Activated naive CD4-positive, alpha-beta T cell treated with anti-CD3 and anti-CD28 coated beads, Interleukin-2, amount 50 U/mL, for 16 hours (primary cell): ENCODE data around the gene UROD.

Source experiments
- DNase-seq: peaks from one replicate; pipeline ENCODE4 v3.0.0-alpha.2; 2020

The UROD gene

DNA sequence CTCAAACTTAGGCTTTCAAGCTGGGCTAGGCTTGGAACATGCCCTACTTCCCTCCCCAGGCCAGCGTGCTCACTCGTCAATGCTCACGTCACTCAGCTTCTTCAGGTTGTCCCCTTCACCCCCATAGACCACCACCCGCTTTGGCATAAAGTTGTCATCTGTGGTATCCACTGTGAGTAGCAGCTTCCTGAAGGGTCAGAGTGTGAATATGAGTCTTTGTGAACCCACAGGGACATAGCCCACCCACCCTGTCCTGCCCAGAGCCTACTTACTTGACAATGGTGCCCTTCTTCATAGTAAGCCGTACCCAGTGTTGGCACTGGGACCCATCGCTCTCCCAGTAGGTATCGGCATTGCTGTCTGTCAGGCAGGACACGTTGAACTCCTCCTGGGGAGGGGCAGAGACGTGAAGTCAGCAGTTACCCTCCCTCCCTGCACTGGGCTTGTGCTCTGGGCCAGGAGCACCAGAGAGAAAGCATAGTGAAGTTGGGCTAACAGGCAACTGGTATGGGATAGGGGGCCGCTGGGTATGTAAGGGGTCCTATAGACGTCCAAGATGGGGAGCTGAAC is 2.7 kb upstream of the UROD start:
- no peak for DNase-seq

DNA sequence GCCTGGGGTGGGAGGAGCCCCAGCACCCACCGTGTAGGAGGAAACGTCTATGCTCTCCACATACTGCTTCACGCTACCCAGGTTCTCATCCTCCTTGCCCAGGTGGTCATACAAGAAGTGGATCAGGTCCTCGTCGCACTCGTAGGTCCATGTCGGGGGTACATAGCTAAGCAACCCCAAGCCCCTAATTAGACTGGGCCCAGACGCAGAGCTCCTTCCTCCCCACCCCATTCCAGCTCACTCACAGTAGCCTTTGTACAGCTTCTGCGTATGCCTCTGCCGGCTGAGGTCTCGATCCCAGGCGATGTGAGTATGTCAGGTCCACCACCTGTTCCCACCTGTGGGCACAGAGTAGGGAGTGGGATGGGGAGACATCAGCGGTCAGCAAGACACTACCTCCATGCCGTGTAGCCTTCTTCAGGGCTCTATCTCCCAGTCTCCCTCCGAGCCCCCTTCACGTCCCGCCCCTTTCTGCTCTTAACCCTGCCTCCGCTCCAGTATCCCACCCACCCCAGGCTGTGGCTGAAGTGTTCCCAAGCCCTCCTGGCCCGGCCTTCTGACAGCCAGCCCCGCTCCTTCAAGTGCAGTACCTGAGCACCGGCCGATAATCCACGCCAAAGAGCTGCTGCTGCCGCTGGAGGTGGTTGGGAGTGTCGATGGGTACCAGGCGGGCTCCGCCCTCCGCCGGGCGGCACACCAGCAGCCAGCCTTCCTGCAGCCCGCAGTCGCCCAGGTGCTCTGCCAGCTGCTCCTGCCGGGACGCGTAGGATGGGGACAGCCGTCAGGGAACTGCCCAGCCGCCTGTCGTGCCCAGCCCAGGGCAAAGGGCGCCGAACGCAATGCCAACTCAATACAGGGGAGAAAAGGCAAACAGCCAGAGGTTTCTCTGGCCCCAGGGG is 1.8 kb upstream of the UROD start:
- peak; percentile 44 for DNase-seq

DNA sequence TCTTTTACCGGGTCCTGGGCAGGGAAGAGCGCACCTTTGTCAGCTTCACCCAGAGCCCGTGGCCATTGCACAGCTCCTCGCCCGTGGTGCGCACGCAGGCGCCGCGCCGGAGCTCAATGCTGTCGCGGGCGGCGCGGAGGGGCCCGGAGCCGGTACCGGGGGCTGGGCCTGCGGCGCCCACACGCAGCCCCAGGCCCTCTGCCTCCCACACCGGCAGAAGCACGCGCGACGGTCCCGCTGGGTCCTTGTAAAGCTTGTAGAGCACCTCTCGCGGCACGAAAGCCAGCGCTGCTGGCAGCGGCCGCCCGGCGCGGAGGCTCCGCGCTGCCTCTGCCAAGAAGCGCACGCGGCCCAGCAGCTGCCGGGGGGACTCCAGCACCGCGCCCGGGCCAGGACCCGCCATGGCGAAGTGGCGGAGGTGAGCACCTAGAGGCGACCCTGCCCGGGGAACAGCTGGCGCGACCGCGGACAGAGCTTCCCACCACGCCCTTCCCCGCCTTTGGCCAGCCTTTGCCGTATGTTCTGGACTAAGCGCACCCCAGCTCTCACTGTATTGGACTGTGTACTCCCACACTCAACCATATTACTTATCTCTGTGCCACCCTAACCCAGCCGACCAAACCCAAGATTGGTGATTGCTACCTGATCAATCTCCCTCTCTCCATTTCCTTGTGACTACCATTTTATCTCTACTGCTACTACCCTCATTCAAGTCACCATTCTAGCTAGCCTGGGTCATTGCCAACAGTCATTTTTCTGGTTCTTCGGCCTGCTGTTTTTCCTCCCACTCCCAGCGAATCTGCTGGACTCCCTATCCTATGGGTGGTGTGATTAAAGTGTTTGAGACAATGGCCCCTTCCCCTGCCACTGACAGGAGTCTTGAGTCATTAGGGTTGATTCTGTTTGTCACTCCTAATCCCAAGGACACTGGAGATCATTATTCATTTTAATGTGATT is 921 bp upstream of the UROD start, which contains the start of gene HECTD3:
TSS of gene HECTD3 (minus strand) at position 470 of the 957 bp plus-strand sequence. CDS start at position 403, 67 bp downstream.
- DNase-seq: peak; percentile 69

DNA sequence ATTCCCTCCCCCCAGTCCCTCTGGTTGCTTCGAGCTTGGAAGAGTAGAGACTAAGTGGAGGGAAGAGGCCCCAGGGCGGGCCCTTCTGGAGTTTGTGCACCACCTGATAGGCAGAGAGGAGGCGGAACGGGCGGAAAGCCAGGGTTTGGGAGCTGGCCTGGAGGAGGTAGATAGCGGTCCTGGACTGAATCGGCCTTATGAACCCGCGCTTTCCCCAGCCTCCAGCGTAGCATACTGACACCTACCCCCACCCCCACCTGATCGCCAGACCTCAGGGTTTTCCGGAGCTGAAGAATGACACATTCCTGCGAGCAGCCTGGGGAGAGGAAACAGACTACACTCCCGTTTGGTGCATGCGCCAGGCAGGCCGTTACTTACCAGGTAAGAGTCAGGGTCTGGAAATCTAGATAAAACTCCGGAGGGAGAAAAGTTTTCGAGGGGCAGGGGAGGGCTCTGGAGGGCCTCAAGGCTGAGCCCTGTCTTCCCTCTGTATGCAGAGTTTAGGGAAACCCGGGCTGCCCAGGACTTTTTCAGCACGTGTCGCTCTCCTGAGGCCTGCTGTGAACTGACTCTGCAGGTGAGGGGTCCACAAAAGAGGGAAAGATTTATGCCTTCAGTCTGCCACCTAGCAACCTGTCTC is 705 bp downstream of the UROD start:
- DNase-seq: peak; percentile 43

DNA sequence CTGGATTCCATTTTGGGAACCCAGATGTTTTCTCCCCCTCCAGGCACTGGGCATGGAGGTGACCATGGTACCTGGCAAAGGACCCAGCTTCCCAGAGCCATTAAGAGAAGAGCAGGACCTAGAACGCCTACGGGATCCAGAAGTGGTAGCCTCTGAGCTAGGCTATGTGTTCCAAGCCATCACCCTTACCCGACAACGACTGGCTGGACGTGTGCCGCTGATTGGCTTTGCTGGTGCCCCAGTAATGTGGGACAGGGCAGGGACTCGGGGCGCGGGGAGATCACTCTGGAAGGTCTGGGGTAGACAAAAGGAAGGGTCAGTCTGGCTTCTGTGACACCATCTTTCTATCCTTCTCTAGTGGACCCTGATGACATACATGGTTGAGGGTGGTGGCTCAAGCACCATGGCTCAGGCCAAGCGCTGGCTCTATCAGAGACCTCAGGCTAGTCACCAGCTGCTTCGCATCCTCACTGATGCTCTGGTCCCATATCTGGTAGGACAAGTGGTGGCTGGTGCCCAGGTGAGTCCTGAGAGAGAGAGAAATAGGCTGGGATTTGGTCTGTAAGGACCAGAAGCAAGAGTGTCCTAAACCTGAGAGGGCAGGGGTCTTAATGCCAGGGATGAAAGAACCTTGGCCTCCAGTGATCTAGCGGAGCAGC is 1.6 kb downstream of the UROD start:
- no peak for DNase-seq

DNA sequence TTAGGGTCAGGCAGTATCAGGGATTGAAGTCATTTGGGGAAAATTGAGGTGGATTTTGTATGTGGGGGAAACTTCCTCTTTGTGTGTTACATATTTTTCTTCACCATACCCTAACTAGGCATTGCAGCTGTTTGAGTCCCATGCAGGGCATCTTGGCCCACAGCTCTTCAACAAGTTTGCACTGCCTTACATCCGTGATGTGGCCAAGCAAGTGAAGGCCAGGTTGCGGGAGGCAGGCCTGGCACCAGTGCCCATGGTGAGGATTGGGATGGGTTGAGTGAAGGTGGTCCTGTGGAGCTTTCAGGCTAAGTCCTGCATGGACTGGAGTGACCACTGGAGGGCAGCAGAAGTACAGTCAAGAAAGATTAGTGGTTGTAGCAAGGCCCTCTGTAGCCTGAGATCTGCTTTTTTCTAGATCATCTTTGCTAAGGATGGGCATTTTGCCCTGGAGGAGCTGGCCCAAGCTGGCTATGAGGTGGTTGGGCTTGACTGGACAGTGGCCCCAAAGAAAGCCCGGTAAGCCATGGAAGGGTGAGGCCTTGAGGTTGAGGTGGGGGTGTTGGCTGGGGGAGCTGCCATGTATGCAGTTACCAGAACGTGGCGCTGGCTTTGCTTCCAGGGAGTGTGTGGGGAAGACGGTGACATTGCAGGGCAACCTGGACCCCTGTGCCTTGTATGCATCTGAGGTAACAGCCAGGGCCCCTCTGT is 2.4 kb downstream of the UROD start:
- DNase-seq: peak; percentile 81

DNA sequence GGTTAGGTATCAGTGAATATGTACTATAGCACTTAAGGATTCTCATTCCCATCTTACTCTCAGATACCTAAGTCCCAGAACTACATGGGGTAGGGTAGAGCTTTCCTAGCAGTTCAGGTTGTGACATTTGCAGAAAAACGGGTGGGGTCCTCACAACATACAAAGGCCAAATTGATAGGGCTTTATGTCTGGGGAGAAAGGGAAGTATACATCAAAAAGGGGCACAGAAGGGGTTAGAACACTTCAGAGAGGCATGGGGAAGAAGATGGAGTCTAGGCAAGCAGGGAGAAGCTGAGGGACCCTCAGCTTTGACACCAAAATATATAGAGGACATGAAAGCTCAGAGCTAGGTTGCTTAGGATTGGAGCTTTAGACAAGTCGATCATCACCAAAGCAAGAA is 3.6 kb downstream of the UROD start:
- no peak for DNase-seq

DNA sequence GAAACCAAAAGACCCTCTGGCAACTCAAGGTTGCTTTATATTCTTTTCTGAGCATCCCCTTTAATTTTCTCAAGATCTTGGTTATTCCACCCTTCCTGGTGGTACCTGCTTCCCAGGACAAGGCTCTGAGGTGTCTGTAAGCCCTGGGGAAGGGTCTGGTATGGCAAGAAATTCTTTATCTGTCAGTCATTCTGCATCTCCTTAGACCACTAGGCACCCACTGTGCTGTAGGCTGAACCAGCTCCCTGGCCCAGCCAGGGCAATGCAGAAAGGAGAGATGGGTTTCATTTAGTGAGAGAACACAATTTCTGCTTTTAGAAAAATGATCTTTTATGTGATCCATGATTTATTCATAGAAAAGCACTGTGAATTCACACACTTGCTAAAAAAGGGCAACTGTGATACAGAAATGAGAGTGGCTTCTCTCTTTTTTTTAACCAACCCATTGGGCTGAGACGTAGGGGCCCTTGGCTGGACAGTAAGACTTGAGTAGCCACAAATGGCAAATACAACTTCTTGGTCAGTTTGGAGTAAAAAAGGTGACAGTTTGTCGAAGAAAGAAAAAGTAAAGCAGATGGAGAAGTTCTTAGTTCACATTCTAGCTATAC is 4.1 kb downstream of the UROD start:
- DNase-seq: no peak

DNA sequence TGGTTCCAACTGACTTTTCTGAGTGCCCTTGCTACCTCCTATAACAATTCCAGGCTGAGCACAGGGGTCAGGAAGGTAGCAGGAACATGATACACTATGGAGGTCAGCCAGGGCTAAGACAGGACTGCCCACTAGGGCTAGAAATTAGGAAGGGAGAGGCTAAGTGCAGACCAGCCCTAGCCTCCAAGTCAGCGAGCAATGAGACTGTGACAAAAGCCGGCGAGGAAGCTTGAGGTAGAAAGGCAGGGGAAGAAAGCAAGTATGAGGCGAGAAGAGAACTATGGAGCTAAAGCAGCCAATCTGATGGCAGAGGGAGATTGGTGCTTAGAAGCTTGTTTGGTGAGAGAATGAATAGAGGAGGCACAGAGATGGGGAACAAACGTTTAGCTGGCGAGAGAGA is 4.7 kb downstream of the UROD start:
- no peak for DNase-seq

DNA sequence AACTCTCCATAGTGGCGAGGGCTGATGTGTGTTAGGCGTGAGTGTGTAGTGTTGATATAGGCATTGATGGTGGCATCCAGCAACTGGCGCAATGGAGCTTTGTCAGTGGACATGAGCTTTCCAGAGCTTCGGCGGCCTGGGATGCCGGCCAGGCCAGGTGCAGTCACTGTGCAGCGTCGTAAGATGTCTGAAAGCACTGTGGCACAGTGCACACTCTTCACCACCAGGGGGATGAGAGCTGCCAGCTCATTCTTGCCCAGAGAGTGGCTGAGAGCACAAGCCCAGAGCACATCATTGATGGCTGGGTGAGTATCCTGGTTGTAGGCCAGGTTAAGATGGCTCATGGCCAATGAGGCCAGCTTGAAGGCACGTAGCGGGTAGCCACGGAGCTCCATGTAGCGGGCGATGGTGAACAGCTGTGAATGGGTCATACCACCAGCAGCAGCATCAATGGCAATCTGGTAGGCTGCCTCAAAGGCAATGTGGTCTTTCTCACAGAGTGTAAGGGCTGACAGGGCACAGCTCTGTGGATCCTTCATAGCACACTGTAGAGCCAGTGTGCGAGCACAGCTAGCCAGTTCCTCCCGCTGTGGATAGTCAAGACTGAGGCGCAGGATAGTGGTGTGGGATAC is 6.7 kb downstream of the UROD start:
- peak; percentile 74 for DNase-seq

DNA sequence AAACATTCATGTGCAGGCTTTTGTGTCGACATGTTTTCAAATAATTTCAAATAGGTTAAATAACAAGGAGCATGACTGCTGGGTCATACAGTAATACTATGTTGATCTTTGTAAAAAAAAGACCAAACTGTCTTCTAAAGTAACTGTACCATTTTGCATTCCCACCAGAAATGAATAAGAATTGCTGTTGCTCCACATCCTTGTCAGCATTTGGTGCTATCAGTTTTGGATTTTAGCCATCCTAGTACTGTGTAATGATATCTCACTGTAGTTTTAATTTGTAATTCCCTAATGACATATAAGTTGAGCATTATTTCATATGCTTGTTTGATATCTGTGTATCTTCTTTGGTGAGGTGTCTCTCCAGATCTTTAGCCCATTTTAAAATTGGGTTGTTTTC is 11.6 kb downstream of the UROD start:
- DNase-seq: no peak

DNA sequence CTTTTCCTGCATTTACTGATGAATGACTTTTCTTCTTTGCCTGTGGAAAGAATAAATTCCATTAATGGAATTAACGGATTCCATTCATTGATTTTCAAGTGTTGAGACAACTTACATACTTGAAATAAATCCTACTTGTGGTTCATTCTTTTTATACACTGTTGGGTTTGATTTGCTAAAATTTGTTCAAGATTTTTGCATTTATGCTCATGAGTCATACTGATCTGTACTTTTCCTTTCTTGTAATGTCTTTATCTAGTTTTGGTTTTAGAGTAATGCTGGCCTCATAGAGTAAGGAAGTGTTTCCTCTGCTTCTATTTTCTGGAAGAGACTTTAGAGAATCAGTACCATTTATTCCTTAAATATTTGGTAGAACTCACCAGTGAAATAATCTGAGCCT is 14.4 kb downstream of the UROD start:
- no peak for DNase-seq

DNA sequence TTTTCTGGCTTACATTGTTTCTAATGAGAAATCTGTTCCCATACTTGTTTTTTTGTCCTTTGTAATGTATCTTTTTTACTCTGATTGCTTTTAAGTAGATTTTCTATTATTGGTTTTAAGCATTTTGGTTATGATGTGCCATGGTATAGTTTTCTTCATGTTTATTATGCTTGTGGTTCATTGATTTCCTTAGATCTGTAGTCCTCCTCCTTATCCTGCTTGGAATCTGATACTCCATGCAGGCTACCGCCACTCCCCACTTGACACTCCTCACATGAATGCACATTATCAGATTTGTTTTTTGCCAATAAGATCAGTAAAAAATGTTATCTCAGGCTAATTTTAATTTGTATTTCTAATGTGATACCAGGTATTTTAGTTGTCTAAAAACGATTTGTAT is 20.8 kb downstream of the UROD start:
- DNase-seq: no peak

DNA sequence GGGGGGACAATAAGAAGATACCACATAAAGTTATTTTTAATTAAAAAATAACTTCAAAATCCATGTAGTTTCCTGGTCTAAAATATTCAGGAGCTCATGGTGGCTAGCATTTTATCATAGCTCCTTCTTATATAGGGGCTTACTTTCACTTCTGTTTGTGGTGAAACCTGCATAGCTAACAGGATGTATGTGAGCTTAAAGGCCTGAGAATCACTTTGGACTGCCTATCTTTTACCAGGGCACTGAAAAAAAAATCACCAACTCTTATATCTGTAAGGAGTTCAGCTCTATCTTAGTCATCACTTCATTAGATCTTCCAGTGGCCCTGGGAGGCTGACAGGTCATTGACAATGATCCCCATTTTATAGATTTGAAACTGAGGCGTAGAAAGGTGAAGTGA is 21.3 kb downstream of the UROD start:
- no peak for DNase-seq

DNA sequence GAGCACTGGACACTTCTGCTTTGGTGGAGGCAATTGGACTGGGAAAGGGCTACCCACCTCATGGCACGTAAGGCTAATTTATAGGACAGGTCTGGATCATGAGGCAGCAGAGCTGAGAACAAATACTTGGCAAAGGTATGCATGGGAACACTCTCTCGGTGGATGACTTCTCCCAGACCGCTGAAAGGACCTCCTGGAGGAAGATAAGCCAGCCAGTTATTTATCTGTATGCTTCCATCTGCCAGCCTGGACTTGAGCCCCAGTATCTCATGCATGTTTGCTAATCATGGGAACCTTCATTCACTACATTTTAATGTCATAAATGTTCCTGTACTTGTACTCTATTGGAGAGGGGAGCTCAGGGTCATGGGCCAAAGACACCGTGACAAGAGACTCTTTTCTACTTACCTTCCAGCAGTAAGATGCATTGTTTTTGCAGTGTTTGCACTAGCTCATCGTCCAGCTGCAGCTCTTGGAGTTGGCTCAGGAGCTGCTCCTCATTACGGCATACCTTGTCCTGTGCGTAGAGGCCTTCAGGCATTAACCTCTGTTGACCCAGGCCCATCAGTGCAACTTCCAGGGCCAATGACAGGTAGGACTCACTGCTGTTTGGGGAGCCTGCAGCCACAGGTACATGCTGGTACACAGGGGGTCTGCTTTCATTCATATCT is 23.7 kb downstream of the UROD start:
- DNase-seq: no peak

DNA sequence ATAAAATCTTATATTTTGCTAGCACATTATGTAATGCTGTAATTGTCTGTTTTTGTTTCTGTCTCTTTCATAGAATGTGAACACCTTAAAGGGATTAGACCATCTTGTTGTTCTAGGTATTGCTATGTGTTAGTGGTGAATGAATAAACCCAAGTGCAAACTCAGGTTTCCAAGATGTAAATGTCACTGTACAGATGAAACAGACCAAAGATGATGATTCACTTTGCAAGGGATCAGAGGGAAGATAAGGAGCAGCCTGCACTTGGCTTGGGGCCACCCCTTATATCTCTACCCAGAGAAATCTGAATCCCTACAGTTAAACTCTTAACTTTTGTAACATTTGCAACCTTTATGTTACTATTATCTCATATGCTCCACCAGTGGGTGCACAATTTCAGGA is 25.4 kb downstream of the UROD start:
- DNase-seq: no peak

DNA sequence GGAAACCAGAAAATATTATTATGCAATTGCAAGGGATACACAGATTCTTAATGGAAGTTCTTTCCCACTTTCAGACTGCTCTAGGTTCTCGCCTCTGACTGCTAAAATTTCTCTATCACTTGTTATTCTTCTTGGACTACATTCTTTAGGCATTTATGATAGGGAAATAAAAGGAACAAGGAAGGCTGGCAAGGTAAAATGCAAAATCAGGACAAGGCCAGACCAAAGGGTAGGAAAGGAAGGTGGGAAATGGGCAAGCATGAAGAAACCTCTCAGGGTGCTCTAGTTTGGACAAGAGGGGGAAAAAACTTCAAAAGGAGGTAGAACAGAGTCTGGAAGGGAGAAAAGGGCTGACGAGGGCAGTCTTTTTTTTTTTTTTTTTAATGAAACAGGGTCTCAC is 26.2 kb downstream of the UROD start:
- DNase-seq: no peak

DNA sequence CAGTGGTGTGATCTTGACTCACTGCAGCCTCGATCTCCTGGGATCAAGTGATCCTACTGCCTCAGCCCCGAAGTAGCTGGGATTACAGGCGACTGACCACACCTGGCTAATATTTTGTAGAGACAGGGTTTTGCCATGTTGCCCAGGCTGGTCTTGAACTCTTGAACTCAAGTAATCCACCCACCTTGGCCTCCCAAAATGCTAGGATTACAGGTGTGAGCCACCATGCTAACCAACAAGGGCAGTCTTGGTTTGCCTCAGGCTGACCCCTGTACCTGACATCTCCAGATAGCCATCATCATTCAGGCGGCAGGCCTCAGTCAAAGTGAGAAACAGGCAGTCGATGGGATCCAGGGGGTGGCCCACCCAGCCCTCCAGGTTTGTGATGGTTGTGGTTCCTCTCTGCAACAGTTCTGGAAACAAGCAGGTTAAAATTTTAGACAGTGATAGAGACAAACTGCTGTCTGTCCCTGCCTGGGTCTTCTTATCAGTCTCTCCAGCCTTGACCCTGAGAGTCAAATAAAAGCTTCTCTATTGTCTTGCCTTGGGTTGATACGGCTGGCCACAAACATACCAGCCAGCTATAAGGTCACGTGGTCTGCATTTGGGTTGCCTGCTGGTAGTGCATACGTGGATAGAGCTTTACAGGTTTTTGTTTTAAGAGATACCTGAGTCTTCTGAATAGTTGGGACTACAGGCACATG is 26.8 kb downstream of the UROD start:
- DNase-seq: no peak

DNA sequence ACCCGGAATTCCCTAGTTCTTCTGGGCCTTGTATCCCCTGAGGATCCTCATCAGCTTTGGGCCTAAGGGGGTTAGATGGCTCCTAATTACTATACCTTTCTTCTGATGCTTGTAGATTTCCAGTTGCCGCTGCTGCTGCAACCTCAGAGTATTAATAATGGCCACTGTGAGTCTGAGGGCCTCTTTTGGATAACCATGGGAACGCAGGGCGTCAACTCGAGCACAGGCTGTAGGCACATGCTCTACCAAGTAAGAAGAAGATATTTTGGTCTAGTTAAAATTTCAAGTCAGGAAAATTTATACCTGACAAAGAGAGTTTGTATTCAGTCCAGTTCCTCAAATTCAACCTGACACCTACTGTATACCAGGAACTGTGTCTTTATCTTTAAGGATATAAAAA is 28.2 kb downstream of the UROD start:
- no peak for DNase-seq
